SK-N-SH treated with all-trans-retinoic acid at 6 μM for 48 hours (cell line): ENCODE measurements around the gene APOH.
A peak's percentile ranks its signal among the peaks of the same experiment; 100 is the strongest.

Source experiments
- ATAC-seq: fragments of 200-7000 bp; cut with Tn5 transposase; 3 replicates; pipeline ENCODE4 v1.9.1; 2020; ENCODE audit warnings: mild to moderate bottlenecking, moderate library complexity
- ARNTL ChIP-seq: fragments of 450-650 bp; formaldehyde crosslinking; IDR thresholded peaks from 2 replicates; pipeline ENCODE4 v1.5.0; 2020; ENCODE audit warnings: low read depth, mild to moderate bottlenecking, moderate library complexity, borderline replicate concordance
- BACH2 ChIP-seq: fragments of 250-450 bp; sonication (Bioruptor Pico); IDR thresholded peaks from 2 replicates; pipeline ENCODE4 v1.9.0; 2021; ENCODE audit warnings: mild to moderate bottlenecking, borderline replicate concordance
- CREB5 ChIP-seq: fragments of 250-450 bp; sonication (Bioruptor Pico); IDR thresholded peaks from 2 replicates; pipeline ENCODE4 v1.5.1; 2020; ENCODE audit warnings: low read depth, mild to moderate bottlenecking, moderate library complexity
- CSDC2 ChIP-seq: fragments of 250-450 bp; sonication (Bioruptor Pico); IDR thresholded peaks from 2 replicates; pipeline ENCODE4 v1.5.0; 2020; ENCODE audit warnings: mild to moderate bottlenecking, moderate library complexity
- ESRRG ChIP-seq: fragments of 250-450 bp; sonication (Bioruptor Pico); IDR thresholded peaks from 2 replicates; pipeline ENCODE4 v1.6.1; 2021; ENCODE audit warnings: mild to moderate bottlenecking
- ISL1 ChIP-seq: fragments of 250-450 bp; sonication (Bioruptor Pico); IDR thresholded peaks from 2 replicates; pipeline ENCODE4 v2.1.2; 2022; ENCODE audit warnings: mild to moderate bottlenecking, moderate library complexity
- OSR1 ChIP-seq: fragments of 250-450 bp; sonication (Bioruptor Pico); IDR thresholded peaks from 2 replicates; pipeline ENCODE4 v1.8.0; 2022; ENCODE audit warnings: moderate library complexity, mild to moderate bottlenecking, inconsistent platforms
- PATZ1 ChIP-seq: fragments of 250-450 bp; sonication (Bioruptor Pico); IDR thresholded peaks from 2 replicates; pipeline ENCODE4 v1.8.0; 2020; ENCODE audit warnings: mild to moderate bottlenecking, moderate library complexity, borderline replicate concordance
- RARB ChIP-seq: fragments of 250-450 bp; sonication (Bioruptor Pico); IDR thresholded peaks from 2 replicates; pipeline ENCODE4 v1.8.0; 2021; ENCODE audit warnings: mild to moderate bottlenecking, moderate library complexity
- SNAI2 ChIP-seq: fragments of 250-450 bp; sonication (Bioruptor Pico); IDR thresholded peaks from 2 replicates; pipeline ENCODE4 v1.5.0; 2020; ENCODE audit warnings: mild to moderate bottlenecking, moderate library complexity
- TCF4 ChIP-seq: fragments of 250-450 bp; sonication (Bioruptor Pico); IDR thresholded peaks from 2 replicates; pipeline ENCODE4 v1.8.0; 2021; ENCODE audit warnings: mild to moderate bottlenecking, moderate library complexity, borderline replicate concordance
- TOX ChIP-seq: fragments of 250-450 bp; sonication (Bioruptor Pico); IDR thresholded peaks from 2 replicates; pipeline ENCODE4 v1.8.0; 2021; ENCODE audit warnings: mild to moderate bottlenecking, moderate library complexity, borderline replicate concordance
- TSHZ2 ChIP-seq: fragments of 250-450 bp; sonication (Bioruptor Pico); IDR thresholded peaks from 2 replicates; pipeline ENCODE4 v1.5.0; 2020; ENCODE audit warnings: mild to moderate bottlenecking, moderate library complexity
- ZC3H10 ChIP-seq: fragments of 250-450 bp; sonication (Bioruptor Pico); IDR thresholded peaks from 2 replicates; pipeline ENCODE4 v1.5.1; 2021; ENCODE audit warnings: mild to moderate bottlenecking, moderate library complexity
- ZFP3 ChIP-seq: fragments of 250-450 bp; sonication (Bioruptor Pico); IDR thresholded peaks from 2 replicates; pipeline ENCODE4 v1.5.0; 2020; ENCODE audit warnings: mild to moderate bottlenecking, moderate library complexity
- ZFP30 ChIP-seq: fragments of 450-650 bp; formaldehyde crosslinking; IDR thresholded peaks from 2 replicates; pipeline ENCODE4 v1.5.0; 2022; ENCODE audit warnings: mild to moderate bottlenecking, moderate library complexity
- ZNF565 ChIP-seq: fragments of 450-650 bp; formaldehyde crosslinking; conservative IDR thresholded peaks from 2 replicates; pipeline ENCODE4 v1.5.0; 2020; ENCODE audit warnings: low read depth, mild to moderate bottlenecking, moderate library complexity
- ZNF70 ChIP-seq: fragments of 450-650 bp; formaldehyde crosslinking; IDR thresholded peaks from 2 replicates; pipeline ENCODE4 v1.5.0; 2020; ENCODE audit warnings: mild to moderate bottlenecking, moderate library complexity
- ZNF8 ChIP-seq: fragments of 450-650 bp; formaldehyde crosslinking; IDR thresholded peaks from 2 replicates; pipeline ENCODE4 v1.5.0; 2020; ENCODE audit warnings: mild to moderate bottlenecking, moderate library complexity
- TF ChIP-seq, protein P1 (sequence below): fragments of 250-450 bp; sonication (Bioruptor Pico); IDR thresholded peaks from 2 replicates; pipeline ENCODE4 v1.5.1; 2021; ENCODE audit warnings: mild to moderate bottlenecking, moderate library complexity
- TF ChIP-seq, protein P2 (sequence below): fragments of 250-450 bp; sonication (Bioruptor Pico); IDR thresholded peaks from 2 replicates; pipeline ENCODE4 v1.8.0; 2021; ENCODE audit warnings: low read depth, mild to moderate bottlenecking, moderate library complexity, borderline replicate concordance

APOH gene

GRCh38 chr17:66207936-66208335, 21.3 kb downstream of the APOH start (continued):
- TF ChIP-seq CSDC2, result no peak
- no peak for TF ChIP-seq TCF4 (CRISPR knock-in tag)
- no peak for TF ChIP-seq ZFP3 (CRISPR knock-in tag)
- TF ChIP-seq ZNF8, result no peak
- no peak for TF ChIP-seq ARNTL (CRISPR knock-in tag)
- no peak for TF ChIP-seq ZNF565 (CRISPR knock-in tag)

- no peak for ATAC-seq
- TF ChIP-seq CSDC2, result no peak
- TF ChIP-seq ESRRG (CRISPR knock-in tag), result no peak
- TF ChIP-seq ISL1 (CRISPR knock-in tag), result no peak
- TF ChIP-seq ZC3H10, result no peak
- no peak for TF ChIP-seq TOX (CRISPR knock-in tag)
- TF ChIP-seq ZFP3 (CRISPR knock-in tag), result no peak
- TF ChIP-seq BACH2, result no peak
- no peak for TF ChIP-seq TCF4 (CRISPR knock-in tag)
- TF ChIP-seq ZFP30, result no peak
- no peak for TF ChIP-seq ZNF8
- TF ChIP-seq, protein P1, sequence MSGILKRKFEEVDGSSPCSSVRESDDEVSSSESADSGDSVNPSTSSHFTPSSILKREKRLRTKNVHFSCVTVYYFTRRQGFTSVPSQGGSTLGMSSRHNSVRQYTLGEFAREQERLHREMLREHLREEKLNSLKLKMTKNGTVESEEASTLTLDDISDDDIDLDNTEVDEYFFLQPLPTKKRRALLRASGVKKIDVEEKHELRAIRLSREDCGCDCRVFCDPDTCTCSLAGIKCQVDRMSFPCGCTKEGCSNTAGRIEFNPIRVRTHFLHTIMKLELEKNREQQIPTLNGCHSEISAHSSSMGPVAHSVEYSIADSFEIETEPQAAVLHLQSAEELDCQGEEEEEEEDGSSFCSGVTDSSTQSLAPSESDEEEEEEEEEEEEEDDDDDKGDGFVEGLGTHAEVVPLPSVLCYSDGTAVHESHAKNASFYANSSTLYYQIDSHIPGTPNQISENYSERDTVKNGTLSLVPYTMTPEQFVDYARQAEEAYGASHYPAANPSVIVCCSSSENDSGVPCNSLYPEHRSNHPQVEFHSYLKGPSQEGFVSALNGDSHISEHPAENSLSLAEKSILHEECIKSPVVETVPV (CRISPR knock-in tag), result no peak
- TF ChIP-seq RARB (CRISPR knock-in tag), result no peak
- no peak for TF ChIP-seq ARNTL (CRISPR knock-in tag)
- TF ChIP-seq, protein P2, sequence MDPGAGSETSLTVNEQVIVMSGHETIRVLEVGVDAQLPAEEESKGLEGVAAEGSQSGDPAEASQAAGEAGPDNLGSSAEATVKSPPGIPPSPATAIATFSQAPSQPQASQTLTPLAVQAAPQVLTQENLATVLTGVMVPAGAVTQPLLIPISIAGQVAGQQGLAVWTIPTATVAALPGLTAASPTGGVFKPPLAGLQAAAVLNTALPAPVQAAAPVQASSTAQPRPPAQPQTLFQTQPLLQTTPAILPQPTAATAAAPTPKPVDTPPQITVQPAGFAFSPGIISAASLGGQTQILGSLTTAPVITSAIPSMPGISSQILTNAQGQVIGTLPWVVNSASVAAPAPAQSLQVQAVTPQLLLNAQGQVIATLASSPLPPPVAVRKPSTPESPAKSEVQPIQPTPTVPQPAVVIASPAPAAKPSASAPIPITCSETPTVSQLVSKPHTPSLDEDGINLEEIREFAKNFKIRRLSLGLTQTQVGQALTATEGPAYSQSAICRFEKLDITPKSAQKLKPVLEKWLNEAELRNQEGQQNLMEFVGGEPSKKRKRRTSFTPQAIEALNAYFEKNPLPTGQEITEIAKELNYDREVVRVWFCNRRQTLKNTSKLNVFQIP (CRISPR knock-in tag), result no peak
- no peak for TF ChIP-seq ZNF565 (CRISPR knock-in tag)
- no peak for TF ChIP-seq ZNF70 (CRISPR knock-in tag)
- no peak for TF ChIP-seq OSR1 (CRISPR knock-in tag)
- no peak for TF ChIP-seq PATZ1
- no peak for TF ChIP-seq SNAI2 (CRISPR knock-in tag)
Measured at GRCh38 chr17:66203274-66204015, 25.8 kb downstream of the APOH start.

GRCh38 chr17:66200685-66201092, 28.5 kb downstream of the APOH start:
- ATAC-seq, result peak; percentile 91
- TF ChIP-seq SNAI2 (CRISPR knock-in tag) (peak; percentile 57; the same call in 1 of the 2 replicates), BACH2 (no peak), PATZ1 (no peak), ZC3H10 (no peak), ZNF8 (no peak), ARNTL (CRISPR knock-in tag) (0 out of 2 replicates have a peak, but pooled peaks have one; percentile 45), CSDC2 (no peak), TOX (CRISPR knock-in tag) (no peak)

GRCh38 chr17:66198242-66198641, 31.0 kb downstream of the APOH start:
- ATAC-seq, result no peak
- TF ChIP-seq CREB5 (CRISPR knock-in tag), result no peak
- no peak for TF ChIP-seq ARNTL (CRISPR knock-in tag)
- TF ChIP-seq ZNF565 (CRISPR knock-in tag), result no peak
- no peak for TF ChIP-seq ZFP3 (CRISPR knock-in tag)
- no peak for TF ChIP-seq ZNF70 (CRISPR knock-in tag)
- TF ChIP-seq TSHZ2 (CRISPR knock-in tag), result no peak
- no peak for TF ChIP-seq ESRRG (CRISPR knock-in tag)
- TF ChIP-seq RARB (CRISPR knock-in tag), result no peak
- TF ChIP-seq, protein P1 (CRISPR knock-in tag), result no peak
- no peak for TF ChIP-seq BACH2
